NCI-H187 (cell line): ENCODE results near the gene SGPP2.
"Not testable (repeated sequence)": the region's sequence is repeated elsewhere in the genome, so short reads cannot be mapped to it uniquely, and the experiment has no call there.

Experiments used
- DNase-seq, 2 experiments: peaks; one replicate each; lab custom pipeline; 2025; lab: John Stamatoyannopoulos, UW

Gene SGPP2

DNA sequence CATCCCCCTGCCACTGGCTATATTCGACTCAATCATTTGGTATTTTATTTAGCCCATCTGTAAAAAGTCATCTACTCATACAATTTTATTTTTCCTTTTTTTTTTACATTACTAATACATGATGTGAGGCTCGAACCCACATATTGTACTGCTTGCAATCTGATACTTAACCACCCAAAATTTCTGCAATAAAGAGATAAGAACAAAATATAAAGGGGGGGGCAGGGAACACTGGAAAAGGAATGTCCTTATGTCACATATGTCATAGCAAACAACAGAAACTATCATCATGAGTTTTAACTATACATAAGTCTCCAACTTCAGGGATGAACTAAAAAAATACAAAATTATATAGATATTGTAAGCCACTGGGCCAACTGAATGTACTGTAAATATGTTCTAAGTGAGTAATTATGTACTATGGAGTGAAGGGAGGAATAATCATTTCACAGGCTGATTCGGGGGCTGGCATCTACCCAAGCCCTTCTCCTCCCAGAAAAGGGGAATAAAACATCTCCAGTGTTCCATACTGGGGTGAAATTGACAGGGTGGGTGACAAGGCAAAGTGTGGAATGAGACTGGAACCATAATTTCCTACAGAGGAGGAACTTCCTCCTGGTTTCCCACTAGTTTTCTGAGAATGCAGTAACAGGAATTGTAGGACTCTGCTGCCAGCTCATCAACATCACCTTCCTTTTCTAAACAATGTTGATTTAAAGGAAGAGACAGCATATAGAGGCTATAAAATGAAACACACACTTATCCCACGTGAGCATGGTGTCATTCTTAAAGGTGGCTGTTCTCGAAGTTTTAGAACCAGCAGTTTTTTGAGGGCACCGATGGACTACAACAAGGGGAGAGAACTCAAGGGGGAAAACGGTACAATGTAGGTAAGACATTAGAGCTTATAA is 152.1 kb downstream of the SGPP2 start:
- DNase-seq, result no peak

DNA sequence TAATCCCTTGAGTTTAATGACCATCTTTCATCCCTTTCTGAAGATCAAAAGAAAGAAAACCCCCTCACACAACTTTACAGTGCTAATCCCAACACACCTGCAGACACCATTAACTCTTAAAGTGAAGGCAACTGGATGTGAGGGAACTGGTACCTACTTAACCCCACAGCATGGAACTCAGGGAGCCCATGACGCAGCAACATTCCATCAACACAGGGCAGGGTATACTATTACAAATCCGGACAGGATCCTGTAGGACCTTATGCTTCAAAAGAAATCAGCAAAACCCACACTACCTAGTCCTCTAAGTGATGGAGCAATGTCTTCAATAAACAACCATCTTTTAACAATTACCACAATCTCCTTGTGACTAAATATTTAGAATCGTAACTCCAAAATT is 153.0 kb downstream of the SGPP2 start:
- DNase-seq, result no peak

DNA sequence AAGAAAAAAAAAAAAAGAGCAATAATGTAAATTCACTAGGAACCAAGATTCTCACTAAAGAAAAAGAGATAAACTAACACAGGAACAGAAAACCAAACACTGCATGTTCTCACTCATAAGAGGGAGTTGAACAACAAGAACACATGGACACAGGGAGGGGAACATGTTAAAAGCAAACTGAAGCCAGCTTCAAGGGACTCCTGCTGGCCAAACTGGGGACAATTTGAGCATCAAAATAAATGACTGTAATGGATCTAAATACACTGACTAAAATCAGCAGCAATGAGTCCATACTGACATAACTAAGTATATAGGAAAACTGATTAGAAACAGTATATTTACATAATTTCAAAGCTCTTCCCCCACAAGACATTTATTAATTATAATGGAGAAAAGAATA is 158.6 kb downstream of the SGPP2 start:
- no peak for DNase-seq

DNA sequence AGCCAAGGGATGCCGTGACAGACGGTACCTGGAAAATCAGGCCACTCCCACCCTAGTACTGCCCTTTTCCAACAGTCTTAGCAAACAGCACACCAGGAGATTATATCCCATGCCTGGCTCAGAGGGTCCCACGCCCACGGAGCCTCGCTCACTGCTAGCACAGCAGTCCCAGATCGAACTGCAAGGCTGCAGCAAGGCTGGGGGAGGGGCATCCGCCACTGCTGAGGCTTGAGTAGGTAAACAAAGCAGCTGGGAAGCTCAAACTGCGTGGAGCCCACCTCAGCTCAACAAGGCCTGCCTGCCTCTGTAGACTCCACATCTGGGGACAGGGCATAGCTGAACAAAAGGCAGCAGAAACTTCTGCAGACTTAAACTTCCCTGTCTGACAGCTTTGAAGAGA is 160.2 kb downstream of the SGPP2 start:
- DNase-seq, result not testable (repeated sequence)

DNA sequence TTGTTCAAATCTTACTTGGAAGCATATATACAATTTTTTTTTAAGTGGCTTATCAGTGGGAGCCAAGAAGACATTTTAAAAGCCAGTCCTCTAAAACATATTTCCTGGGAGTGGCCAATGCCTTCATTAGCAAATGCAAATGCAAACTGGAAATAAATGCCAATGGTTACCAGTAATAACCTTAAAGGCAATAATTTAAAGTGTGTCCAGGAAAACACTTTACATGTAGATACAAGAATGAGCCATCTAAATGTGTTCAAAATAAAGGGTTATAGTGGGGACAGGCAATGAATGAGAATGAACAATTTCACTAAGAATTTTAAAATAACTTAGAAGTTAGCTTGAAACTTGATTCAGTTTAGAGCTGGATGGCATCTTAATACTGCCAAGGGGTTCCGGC is 167.3 kb downstream of the SGPP2 start:
- DNase-seq, result no peak

DNA sequence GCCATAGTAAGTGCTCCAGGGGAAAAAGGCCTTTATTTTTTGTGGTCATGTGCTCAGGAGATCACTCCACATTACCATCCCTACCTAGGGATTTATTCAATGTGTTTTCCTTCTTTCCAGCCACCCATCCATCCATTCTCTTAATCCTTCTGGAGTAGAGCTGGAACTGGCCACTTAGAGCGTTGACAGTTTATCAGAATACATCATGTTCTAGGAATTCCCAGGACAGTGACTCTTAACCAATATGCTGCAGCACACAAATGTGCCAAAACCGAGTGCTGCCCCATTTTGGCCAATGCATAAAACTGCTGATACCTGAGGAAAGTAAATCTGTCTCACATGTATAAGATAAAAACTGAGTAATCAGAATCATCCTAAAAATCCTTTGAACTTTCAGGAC is 167.8 kb downstream of the SGPP2 start:
- DNase-seq, result no peak

DNA sequence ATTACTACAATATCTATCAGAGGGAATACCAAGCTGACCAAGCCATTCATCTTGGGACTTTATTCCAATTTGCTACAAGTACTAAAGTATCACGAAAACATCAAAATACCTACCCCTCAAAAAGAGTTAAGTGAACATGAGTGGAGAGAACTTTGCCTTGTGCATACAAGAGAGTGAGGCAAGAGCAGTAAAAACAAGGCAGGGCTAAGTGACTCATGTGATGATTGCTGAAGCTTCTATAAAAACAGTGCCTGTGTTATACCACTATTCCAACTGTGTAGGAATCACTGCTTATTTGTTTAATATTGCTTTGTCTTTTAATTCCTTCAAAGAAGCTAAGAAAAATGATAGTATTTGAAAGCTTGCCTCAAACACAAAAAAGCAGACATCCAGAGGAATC is 170.3 kb downstream of the SGPP2 start:
- DNase-seq, result no peak

DNA sequence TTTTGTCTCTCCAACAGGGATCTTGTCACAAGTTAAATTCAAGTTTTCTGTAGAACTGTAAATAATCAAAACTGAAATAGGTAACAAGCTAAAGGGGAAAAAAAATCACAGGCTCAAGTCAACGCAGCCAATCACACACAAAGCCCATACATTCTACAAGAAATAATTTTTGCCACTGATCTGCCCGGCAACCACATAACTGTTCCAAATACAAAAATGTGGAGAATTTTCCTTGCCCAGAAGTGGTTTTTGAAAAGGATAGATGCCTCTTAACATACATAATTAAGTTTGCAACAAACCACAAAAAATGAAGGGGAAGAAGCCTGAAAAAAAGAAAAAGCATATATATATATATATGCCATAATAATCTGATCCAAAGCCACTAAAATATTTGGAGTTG is 171.2 kb downstream of the SGPP2 start:
- no peak for DNase-seq

DNA sequence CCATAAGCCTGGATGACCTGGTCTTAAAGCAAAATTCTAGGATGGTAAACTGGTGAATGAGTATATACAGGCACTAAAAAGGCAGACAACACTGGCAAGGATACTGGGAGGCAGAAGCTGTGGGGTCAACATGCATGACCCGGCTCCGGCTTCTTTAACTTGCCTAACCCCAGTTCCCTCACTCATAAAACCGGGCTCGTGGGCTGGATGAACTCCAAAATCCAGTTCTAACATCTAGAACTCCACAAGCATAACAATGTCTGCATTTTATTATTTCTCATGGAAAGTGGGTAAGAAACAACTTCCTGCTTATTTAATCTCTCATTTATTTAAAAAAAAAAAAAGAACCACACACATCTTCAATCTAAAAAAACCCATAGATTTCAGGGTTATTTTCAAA is 174.3 kb downstream of the SGPP2 start:
- DNase-seq, result no peak

DNA sequence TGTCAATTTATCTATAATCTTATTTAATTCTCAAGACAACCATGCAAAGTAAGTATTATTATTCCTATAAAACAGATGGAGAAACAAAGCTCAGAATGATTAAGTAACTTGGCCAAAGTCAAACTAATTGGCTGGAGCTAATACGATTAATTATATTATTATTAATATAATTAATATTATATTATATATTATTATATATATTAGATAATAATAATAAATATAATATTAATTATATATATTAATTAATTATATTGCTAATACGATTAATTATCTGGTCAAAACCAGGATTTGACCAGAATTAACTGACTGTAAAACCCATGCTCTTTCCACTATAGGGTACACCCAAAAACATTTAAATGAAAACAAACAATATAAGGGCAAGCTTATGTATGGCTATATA is 179.2 kb downstream of the SGPP2 start:
- DNase-seq, result no peak

DNA sequence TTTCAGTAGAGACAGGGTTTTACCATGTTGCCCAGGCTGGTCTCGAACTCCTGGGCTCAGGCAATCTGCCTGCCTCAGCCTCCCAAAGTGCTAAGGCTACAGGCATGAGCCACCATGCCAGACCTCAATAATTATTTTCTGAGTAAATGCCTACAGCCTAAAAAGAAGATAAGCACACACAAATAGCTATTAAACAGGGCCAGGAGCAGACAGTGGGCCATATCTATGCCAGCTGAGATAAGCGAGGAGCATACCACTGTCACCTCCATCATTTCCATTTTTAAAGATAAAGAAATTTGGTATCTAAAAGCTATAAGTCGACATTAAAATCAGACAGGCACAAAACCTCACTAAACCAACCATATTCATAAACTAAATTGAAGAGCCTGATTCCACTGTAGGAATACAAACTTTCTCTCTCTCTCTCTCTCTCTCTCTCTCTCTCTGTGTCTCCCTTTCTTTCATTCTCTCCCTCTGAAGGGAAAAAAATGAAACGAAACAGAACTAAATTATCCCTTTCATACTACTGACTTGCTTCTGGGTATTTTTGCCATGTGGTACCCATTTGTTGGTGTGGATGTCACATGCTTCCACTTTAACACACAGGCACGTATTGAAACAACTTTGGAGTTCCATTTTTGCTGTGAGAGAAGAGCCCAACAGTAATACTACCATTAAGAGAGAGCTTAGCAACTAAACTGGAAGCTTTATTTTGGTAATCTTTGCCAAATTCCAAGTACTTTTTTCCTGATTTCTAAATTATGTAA is 180.6 kb downstream of the SGPP2 start:
- no peak for DNase-seq

DNA sequence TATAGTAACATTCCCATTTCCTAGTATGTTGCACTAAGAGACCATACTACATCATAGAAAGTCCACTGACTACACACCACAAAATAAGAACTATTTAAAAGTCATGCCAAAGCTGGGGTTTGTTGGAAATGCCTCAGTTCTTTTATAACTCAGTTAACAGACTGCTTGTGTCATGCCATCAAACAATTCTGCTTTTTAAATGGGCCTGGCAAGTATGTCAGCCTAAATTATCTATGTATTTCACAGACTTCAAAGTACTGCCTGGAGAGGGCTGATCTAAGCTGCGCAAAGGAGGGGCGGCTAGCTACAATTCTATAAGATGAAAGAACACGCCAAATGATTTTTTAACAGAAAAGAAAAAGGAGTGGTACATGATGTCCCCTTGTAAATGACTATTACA is 182.0 kb downstream of the SGPP2 start:
- no peak for DNase-seq

DNA sequence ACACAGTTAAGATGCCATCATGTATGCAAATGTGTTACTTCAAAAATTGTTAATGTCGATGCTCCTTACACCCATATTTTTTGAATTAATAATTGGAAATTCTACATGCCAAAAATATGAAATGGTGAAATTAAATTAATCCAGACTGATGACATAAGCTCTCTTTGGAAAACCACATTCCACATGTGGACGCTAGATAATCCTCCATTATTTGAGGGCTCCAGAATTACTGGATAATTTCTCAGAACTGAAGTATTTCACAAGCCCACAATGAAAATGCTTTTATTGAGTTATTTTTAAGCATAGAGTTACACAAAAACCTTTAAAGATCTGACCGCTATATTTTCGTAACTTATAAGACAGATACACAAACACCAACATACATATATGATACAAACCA is 183.7 kb downstream of the SGPP2 start:
- DNase-seq, result no peak

DNA sequence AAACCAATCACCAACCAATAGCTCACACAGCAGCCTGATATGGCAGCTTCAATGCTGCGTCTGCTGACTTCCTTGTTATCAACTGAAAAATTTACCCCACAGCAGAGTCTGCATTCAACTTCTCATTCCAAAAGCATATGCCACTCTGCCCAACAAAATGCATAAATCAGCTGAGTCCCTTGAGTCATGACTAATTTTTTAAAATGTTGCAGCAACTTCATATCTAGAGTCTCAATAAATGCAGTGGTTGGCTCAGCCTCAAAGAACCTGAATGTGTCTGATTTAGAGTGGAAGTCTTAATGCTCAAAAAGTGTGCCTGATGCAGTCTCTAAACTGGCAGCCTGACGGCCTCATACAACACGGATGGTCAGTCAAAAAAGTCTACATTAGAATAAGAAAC is 185.0 kb downstream of the SGPP2 start:
- no peak for DNase-seq
